WI38 (cell line): ENCODE results near the gene ARHGEF7.
"Not testable (repeated sequence)": the region's sequence is repeated elsewhere in the genome, so short reads cannot be mapped to it uniquely, and the experiment has no call there.

Source experiments
- H3K4me3 ChIP-seq: 2 replicates; pipeline ENCODE4 v1.5.1; 2011; ENCODE audit warnings: low read depth, mild to moderate bottlenecking, control low read depth, low read length
- CTCF ChIP-seq: IDR thresholded peaks from 2 replicates; pipeline ENCODE4 v1.5.1; 2012; ENCODE audit warnings: low read depth, mild to moderate bottlenecking, control low read depth, low read length

Gene ARHGEF7

GRCh38 chr13:111076155-111077013, 38.7 kb upstream of the ARHGEF7 start:
- no peak overlapping the region for H3K4me3 ChIP-seq
- TF ChIP-seq CTCF: no peak

- TF ChIP-seq CTCF: no peak
- H3K4me3 ChIP-seq: no peak overlapping the region
Measured at GRCh38 chr13:111079375-111079774, 35.7 kb upstream of the ARHGEF7 start.

GRCh38 chr13:111080642-111081041, 34.5 kb upstream of the ARHGEF7 start:
- H3K4me3 ChIP-seq: no peak overlapping the region
- no peak for TF ChIP-seq CTCF

- H3K4me3 ChIP-seq: no peak overlapping the region
- no peak for TF ChIP-seq CTCF
Measured at GRCh38 chr13:111082240-111082639, 32.9 kb upstream of the ARHGEF7 start.

- not testable (repeated sequence) for H3K4me3 ChIP-seq
Measured at GRCh38 chr13:111082769-111083168, 32.3 kb upstream of the ARHGEF7 start.

GRCh38 chr13:111083693-111084092, 31.4 kb upstream of the ARHGEF7 start:
- not testable (repeated sequence) for H3K4me3 ChIP-seq

DNA sequence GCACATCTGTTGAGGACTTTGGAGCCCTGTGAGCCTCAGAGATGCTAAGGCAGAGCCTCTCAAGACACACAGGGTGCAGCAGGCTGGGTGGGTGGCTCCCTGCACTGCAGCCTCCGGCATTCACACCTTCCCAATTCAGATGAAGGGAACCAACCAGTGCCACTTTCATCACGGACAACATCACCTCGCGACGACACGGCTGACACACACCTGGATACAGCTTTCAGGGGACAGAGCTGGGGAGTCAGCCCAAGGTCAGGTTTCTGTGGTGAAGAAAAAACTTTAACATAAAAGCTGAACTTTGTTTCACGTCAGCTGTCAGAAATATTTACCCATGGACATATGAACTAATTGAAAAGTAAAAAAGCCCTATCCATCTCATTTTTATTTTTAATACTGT, 24.9 kb upstream of the ARHGEF7 start:
- no peak overlapping the region for H3K4me3 ChIP-seq
- no peak for TF ChIP-seq CTCF

DNA sequence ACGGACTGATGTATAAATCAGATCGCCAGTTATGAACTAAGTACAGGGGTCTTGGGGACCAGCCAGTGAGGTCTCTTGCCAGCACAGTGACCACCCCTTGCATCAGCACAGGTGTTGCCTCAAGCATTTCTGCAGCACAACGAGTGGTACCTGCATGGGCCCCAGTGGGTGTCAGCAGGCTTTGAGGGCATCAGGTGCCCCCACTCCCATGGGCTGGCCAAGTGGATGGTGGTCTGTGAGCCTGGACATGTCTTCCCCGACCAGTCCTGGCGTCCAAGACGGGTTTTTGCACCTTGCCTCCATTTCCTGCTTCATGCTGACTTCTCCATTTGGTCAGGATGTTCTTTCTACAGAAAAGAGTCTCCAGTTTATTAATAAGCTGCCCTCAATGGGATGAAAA, 22.4 kb upstream of the ARHGEF7 start:
- no peak overlapping the region for H3K4me3 ChIP-seq
- no peak for TF ChIP-seq CTCF
